HG02943 (cell line): ENCODE results near the gene C21orf58.

Experiments used
- ATAC-seq: cut with Tn5 transposase; IDR thresholded peaks from one replicate; pipeline ENCODE4 v1.9.1; 2021; ENCODE audit warnings: mild to moderate bottlenecking, low read depth, moderate library complexity; ENCODE audit not compliant: unreplicated experiment

The C21orf58 gene

DNA sequence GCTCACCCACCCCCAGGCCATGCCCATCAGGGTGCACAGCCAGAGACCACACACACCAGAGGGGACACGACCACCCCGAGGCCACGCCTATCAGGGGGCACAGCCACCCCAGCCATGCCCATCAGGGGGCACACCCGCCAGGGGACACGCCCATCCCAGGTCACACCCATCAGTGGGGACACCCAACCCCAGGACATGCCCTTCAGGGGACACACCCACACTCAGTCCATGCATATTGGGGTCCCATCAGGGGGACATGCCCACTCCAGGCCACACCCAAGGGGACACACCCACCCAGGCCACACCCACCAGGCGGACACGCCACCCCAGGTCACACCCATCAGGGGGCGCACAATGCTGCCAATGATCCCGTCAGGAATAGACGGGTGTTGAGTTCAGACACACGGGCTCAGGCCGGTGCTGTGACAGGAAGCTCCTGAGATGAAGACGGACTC lies 59.0 kb downstream of the C21orf58 start:
- no peak for ATAC-seq

DNA sequence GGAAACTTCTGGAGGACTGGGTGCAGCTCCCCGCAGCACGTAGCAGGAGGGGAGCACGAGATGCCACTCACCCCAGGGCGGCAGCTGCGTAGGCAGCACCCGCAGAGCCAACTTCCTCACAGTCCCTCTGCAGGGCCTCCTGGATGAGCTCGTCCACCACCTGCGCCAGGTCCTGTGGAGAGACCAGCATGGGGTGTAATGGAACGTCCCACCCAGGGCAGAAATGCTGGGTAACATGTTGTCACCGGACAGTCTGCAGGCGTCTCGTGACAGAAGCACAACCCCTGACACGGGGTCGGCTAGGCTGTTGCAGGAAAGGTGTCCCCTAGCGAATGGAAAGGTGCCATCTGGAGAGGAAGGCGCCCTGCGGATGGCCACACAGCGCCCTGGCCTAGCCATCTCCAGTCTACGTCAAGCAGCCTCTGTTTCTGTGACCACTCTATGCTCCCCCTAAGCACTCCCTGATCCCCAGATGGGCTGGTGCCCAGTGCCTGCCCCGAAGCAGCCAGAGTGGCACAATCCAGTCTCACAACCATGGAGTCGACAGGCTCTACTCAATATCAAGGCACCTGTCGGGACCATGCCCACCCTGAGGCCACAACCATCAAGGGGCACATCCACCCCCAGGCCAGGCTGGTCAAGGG lies 59.5 kb downstream of the C21orf58 start:
- no peak for ATAC-seq

DNA sequence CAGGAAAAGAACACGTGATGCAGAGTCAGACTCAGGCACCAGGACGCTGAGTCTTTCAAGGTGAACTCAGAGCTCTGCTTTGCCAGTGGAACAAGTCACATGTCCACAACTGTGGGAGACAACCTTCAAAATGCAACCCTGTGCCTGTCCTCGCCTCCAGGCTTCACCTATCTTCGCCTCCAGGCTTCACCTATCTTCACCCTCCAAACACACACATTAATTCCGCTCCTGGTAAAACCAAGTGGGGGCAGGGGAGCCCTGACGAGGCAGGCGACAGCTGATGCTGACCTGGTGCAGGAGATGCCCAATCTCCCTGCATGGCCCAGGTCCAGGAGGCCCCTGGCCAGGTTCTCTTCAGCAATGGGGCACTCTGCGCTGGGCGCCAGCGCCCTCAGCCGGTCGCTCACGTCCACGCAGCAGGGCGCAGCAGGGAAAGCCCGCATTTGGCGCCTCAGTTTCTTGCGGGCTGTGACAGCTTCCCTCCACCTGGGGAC lies 67.1 kb downstream of the C21orf58 start:
- no peak for ATAC-seq

DNA sequence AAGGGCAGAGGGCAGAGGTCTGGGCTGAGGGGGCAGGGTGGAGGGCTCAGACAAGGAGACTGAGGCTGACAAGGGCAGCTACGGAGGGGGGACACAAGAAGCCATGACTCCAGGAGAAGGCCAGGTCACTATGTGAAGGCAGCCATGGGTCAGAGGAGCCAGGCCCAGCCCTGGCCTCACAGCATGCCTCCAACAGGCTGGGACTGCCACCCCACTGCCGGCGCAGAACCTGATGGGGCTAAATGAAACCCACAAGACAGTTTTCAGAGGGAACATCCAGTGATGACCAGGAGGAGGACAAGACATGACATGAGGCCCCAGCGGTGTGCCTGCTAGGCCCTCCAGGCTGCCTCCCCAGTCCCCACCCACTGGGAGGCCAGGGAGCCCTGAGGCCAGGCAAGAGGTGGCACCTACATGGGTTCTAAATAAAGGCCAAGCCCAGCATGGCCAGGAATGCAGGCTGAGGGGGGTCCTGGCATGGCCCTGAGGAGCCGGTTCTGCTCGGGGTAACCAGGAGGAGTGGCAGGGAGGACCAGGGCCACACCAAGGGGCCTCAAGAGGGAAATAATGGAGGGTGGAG lies 67.8 kb downstream of the C21orf58 start:
- no peak for ATAC-seq

DNA sequence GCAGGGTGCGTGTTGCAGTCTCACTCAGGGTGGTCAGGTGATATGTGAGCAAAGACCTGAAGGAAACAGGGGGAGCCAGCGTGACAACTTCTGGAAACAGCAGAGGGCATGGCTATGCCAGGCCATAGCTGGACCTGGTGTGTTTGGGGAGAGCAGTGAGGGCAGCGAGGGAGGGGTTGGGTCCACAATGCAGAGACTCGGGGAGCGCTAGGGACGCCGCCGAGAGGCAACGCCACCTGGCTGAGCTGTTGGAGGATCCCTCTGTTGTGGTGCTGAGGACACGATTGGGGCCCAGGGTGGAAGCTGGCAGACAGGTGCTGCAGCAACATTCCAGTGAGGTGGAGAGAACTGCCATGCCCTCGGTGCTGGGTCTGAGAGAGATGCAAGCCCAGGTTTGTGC lies 68.5 kb downstream of the C21orf58 start:
- ATAC-seq = no peak

DNA sequence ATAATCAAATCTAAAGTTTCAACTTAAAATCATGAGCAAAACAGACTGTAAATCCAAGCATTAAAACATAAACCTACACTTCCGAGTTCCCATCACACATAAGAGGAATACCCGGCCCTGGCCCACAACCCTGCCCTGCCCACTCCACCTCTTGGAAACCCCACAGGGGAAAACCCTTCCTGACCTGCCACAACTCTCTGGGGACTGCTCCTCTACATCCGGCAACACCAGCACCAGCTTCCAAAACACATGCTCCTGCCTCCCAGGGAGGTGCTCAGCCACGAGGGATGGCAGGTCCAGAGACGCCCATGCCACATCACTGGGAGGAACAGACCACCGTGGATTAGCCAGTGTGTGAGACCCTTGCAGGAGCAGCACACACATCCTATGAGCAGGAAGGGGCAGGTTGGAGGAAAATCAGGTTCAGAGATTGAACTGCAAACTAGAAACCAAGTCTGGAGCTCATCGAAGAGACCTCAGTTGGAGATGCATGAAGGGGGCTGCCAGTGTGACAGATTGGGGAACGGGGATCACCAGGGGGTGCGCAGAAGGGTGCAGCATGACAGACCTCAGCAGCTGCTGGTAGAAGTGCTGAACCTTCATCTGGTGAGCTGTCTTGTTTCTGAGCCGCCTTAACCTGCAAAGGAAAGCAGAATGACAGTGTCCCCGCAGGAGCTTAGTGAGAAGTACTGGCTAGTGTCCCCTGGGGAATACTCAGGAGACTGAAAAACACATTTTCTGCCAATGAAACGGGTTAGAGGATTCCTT lies 69.3 kb downstream of the C21orf58 start:
- ATAC-seq = no peak

DNA sequence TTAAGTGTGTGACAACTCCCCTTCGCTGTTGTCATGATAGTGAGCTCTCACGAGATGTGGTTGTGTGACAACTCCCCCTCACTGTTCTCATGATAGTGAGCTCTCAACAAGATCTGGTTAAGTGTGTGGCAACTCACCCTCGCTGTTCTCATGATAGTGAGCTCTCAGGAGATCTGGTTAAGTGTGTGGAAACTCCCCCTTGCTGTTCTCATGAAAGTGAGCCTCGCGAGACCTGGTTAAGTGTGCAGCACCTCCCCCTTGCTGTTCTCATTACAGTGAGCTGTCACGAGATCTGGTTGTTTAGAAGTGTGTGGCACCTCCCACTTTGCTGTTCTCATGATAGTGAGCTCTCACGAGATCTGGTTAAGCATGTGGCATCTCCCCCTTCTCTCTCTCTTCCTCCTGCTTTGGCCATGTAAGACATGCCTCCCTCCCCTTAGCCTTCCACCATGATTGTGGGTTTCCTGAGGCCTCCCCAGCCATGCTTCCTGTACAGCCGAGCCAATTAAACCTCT lies 70.0 kb downstream of the C21orf58 start:
- ATAC-seq = no peak

DNA sequence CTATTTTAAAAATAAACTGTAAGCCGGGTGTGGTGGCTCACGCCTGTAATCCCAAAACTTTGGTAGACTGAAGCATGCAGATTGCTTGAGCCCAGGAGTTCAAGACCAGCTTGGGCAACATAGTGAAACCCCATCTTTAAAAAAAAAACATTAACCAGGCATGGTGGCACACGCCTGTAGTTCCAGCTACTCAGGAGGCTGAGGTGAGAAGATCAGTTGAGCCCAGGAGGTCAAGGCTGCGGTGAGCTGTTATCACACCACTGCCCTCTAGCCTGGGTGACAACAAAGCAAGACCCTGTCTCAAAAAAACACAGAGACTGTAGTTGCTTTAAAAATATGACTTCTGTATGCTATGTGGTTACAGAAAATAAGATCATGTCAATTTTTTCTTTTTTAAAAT lies 70.8 kb downstream of the C21orf58 start:
- ATAC-seq = no peak
